ENCODE results near the gene B4GALT3. TPM values are rescaled to one million over a fixed set of nuclear protein-coding genes. Genes with fewer than 3 reads are reported as not detected.

B4GALT3 gene
- total and polyA plus RNA-seq, 9 of the 15 experiments (the other 6 are each of a cell fraction or from before 2014, with no cell fraction given), result 31.2 to 103 (median 46.1) TPM

DNA sequence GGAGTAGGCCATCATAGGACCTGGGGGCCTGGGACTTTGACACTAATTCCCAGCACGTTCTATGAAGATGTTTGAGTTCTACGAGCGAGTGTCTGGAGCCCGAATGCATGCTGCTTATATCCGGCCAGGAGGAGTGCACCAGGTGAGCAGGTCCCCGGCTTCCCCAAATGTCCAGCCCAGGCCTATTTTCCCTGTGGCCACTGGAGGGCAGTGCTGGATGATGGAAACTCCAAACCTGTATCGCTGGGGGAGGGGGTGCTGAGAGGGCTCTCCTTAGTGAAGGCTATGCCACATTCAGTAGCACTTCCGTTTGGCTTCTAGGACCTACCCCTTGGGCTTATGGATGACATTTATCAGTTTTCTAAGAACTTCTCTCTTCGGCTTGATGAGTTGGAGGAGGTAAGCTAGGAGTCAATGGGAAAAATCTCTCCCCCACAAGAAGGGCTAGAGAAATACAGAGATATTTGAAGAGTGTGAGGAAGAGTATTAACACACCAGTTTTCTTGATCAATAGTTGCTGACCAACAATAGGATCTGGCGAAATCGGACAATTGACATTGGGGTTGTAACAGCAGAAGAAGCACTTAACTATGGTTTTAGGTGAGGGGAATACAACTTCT is 32.6 kb upstream of the B4GALT3 start (continued):
- TF ChIP-seq, protein P1, sequence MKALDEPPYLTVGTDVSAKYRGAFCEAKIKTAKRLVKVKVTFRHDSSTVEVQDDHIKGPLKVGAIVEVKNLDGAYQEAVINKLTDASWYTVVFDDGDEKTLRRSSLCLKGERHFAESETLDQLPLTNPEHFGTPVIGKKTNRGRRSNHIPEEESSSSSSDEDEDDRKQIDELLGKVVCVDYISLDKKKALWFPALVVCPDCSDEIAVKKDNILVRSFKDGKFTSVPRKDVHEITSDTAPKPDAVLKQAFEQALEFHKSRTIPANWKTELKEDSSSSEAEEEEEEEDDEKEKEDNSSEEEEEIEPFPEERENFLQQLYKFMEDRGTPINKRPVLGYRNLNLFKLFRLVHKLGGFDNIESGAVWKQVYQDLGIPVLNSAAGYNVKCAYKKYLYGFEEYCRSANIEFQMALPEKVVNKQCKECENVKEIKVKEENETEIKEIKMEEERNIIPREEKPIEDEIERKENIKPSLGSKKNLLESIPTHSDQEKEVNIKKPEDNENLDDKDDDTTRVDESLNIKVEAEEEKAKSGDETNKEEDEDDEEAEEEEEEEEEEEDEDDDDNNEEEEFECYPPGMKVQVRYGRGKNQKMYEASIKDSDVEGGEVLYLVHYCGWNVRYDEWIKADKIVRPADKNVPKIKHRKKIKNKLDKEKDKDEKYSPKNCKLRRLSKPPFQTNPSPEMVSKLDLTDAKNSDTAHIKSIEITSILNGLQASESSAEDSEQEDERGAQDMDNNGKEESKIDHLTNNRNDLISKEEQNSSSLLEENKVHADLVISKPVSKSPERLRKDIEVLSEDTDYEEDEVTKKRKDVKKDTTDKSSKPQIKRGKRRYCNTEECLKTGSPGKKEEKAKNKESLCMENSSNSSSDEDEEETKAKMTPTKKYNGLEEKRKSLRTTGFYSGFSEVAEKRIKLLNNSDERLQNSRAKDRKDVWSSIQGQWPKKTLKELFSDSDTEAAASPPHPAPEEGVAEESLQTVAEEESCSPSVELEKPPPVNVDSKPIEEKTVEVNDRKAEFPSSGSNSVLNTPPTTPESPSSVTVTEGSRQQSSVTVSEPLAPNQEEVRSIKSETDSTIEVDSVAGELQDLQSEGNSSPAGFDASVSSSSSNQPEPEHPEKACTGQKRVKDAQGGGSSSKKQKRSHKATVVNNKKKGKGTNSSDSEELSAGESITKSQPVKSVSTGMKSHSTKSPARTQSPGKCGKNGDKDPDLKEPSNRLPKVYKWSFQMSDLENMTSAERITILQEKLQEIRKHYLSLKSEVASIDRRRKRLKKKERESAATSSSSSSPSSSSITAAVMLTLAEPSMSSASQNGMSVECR (CRISPR knock-in tag; IDR thresholded peaks at IDR 0.05), result no peak
- TF ChIP-seq SP1 (CRISPR knock-in tag; IDR thresholded peaks at IDR 0.05) (peak; percentile 58), RB1 (IDR thresholded peaks at IDR 0.05; ENCODE audit: low read depth) (peak; percentile 71), MAZ (CRISPR knock-in tag; conservative IDR thresholded peaks at IDR 0.05 in 1 of 2, IDR thresholded peaks at IDR 0.05 in 1 of 2) (peak; percentile 32 to 82; a peak in 2 of 4 replicates), SMC3 (conservative IDR thresholded peaks at IDR 0.05; ENCODE audit: insufficient read depth, low read depth, low read length) (peak; percentile 88), SPI1 (IDR thresholded peaks at IDR 0.05; ENCODE audit: borderline replicate concordance, low read depth, low read length) (peak; percentile 37; the same call in 1 of the 2 replicates), RBFOX2 (IDR thresholded peaks at IDR 0.05; ENCODE audit: low read depth, low read length) (0 out of 2 replicates have a peak, but pooled peaks have one; percentile 4), CCNT2 (IDR thresholded peaks at IDR 0.05; ENCODE audit: borderline replicate concordance, extremely low read depth, insufficient read length, low read depth, low read length) (no peak), NUFIP1 (IDR thresholded peaks at IDR 0.05; ENCODE audit: partially characterized antibody) (no peak), RAD21 (CRISPR knock-in tag; conservative IDR thresholded peaks at IDR 0.05 in 1 of 2, IDR thresholded peaks at IDR 0.05 in 1 of 2) (peak; percentile 89 to 93), BHLHE40 (IDR thresholded peaks at IDR 0.05; ENCODE audit: low read length) (peak; percentile 9; the same call in 1 of the 2 replicates), MECOM (CRISPR knock-in tag; IDR thresholded peaks at IDR 0.05) (no peak), SMAD4 (CRISPR knock-in tag; conservative IDR thresholded peaks at IDR 0.05) (no peak), ETV1 (tag; conservative IDR thresholded peaks at IDR 0.05; ENCODE audit: low read depth) (peak; percentile 57), ZFP1 (CRISPR knock-in tag; IDR thresholded peaks at IDR 0.05) (no peak)
- TF ChIP-seq, protein P2, sequence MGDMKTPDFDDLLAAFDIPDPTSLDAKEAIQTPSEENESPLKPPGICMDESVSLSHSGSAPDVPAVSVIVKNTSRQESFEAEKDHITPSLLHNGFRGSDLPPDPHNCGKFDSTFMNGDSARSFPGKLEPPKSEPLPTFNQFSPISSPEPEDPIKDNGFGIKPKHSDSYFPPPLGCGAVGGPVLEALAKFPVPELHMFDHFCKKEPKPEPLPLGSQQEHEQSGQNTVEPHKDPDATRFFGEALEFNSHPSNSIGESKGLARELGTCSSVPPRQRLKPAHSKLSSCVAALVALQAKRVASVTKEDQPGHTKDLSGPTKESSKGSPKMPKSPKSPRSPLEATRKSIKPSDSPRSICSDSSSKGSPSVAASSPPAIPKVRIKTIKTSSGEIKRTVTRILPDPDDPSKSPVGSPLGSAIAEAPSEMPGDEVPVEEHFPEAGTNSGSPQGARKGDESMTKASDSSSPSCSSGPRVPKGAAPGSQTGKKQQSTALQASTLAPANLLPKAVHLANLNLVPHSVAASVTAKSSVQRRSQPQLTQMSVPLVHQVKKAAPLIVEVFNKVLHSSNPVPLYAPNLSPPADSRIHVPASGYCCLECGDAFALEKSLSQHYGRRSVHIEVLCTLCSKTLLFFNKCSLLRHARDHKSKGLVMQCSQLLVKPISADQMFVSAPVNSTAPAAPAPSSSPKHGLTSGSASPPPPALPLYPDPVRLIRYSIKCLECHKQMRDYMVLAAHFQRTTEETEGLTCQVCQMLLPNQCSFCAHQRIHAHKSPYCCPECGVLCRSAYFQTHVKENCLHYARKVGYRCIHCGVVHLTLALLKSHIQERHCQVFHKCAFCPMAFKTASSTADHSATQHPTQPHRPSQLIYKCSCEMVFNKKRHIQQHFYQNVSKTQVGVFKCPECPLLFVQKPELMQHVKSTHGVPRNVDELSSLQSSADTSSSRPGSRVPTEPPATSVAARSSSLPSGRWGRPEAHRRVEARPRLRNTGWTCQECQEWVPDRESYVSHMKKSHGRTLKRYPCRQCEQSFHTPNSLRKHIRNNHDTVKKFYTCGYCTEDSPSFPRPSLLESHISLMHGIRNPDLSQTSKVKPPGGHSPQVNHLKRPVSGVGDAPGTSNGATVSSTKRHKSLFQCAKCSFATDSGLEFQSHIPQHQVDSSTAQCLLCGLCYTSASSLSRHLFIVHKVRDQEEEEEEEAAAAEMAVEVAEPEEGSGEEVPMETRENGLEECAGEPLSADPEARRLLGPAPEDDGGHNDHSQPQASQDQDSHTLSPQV (IDR thresholded peaks at IDR 0.05), result 0 out of 2 replicates have a peak, but pooled peaks have one; percentile 22
- TF ChIP-seq, protein P3, sequence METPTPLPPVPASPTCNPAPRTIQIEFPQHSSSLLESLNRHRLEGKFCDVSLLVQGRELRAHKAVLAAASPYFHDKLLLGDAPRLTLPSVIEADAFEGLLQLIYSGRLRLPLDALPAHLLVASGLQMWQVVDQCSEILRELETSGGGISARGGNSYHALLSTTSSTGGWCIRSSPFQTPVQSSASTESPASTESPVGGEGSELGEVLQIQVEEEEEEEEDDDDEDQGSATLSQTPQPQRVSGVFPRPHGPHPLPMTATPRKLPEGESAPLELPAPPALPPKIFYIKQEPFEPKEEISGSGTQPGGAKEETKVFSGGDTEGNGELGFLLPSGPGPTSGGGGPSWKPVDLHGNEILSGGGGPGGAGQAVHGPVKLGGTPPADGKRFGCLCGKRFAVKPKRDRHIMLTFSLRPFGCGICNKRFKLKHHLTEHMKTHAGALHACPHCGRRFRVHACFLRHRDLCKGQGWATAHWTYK (CRISPR knock-in tag; IDR thresholded peaks at IDR 0.05), result 0 out of 2 replicates have a peak, but pooled peaks have one; percentile 24

All from K562 (cell line).